Spleen (tissue), 11 donors: Measurements from ENCODE around the gene KIF7. TPM values are rescaled to one million over a fixed set of nuclear protein-coding genes. Genes with fewer than 3 reads are reported as not detected.

Experiments used
- DNase-seq: peaks from one replicate; pipeline ENCODE4 v3.0.0-alpha.2; 2020
- H3K27ac ChIP-seq, 8 donors: fragments of 200-600 bp; sonication (generic) in 7 of 8; 1 replicate in 4 of 8; 2 replicates in 4 of 8; pipeline versions ENCODE4 v1.5.0 to v1.8.0; 2016 to 2021; ENCODE audit warnings: inconsistent platforms in 4 of 8, mild to moderate bottlenecking in 4 of 8, moderate library complexity in 1 of 8
- H3K27me3 ChIP-seq, 7 donors: fragments of 200-600 bp; sonication (generic) in 6 of 7; replicated peaks in 1 of 7; 1 replicate in 4 of 7; 2 replicates in 3 of 7; pipeline versions ENCODE4 v1.5.0 to v1.8.0; 2016 to 2021; ENCODE audit warnings: inconsistent platforms in 3 of 7, mild to moderate bottlenecking in 1 of 7
- H3K36me3 ChIP-seq, 6 donors: fragments of 200-600 bp; sonication (generic) in 5 of 6; 1 replicate in 4 of 6; 2 replicates in 2 of 6; pipeline versions ENCODE4 v1.5.0 to v1.8.0; 2016 to 2021; ENCODE audit warnings: inconsistent platforms in 2 of 6
- H3K4me1 ChIP-seq, 6 donors: fragments of 200-600 bp; sonication (generic) in 5 of 6; 1 replicate in 3 of 6; 2 replicates in 3 of 6; pipeline versions ENCODE4 v1.5.0 to v1.8.0; 2016 to 2021; ENCODE audit warnings: inconsistent platforms in 3 of 6
- H3K4me3 ChIP-seq, 8 donors: fragments of 200-600 bp; sonication (generic) in 7 of 8; 1 replicate in 4 of 8; 2 replicates in 4 of 8; pipeline versions ENCODE4 v1.5.0 to v1.8.0; 2016 to 2021; ENCODE audit warnings: inconsistent platforms in 4 of 8, mild to moderate bottlenecking in 4 of 8, moderate library complexity in 2 of 8
- H3K9me3 ChIP-seq, 8 donors: fragments of 200-600 bp; sonication (generic) in 7 of 8; 1 replicate in 4 of 8; 2 replicates in 4 of 8; pipeline versions ENCODE4 v1.5.0 to v1.8.0; 2016 to 2021; ENCODE audit warnings: inconsistent platforms in 4 of 8
- CTCF ChIP-seq, 11 experiments: fragments of 200-600 bp in 7 of 11; fragments of 450-650 bp in 4 of 11; sonication (generic) in 4 of 11; IDR thresholded peaks in 8 of 11; conservative IDR thresholded peaks in 3 of 11; 1 replicate in 7 of 11; 2 replicates in 4 of 11; pipeline versions ENCODE4 v1.4.0 to v1.8.0; 2016 to 2021; ENCODE audit warnings: antibody characterized with exemption in 11 of 11, inconsistent platforms in 4 of 11, mild to moderate bottlenecking in 1 of 11
- POLR2A ChIP-seq, 3 donors: fragments of 450-650 bp; IDR thresholded peaks; one replicate each; pipeline ENCODE4 v1.5.1; 2017; ENCODE audit warnings: antibody characterized with exemption in 3 of 3, mild to moderate bottlenecking in 1 of 3
- POLR2AphosphoS5 ChIP-seq, 3 donors: sonication (generic); formaldehyde crosslinking; IDR thresholded peaks; one replicate each; pipeline ENCODE4 v1.5.1; 2017; ENCODE audit warnings: antibody characterized with exemption in 3 of 3
- WGBS, 5 donors: extraction: QIAGEN DNeasy Blood & Tissue Kit in 3 of 5; methylation state at CpG; one replicate each; pipeline versions ENCODE4 v1.1.5 to v1.1.7; 2013 to 2018; 5-methylcytosine and 5-hydroxymethylcytosine counted together
- intact Hi-C: fragments of 100-400 bp; cut with DNase I; formaldehyde crosslinking; loops from one replicate; pipeline ENCODE4 v1.15.0; 2023; ENCODE audit warnings: low total_unique reads
- polyA plus RNA-seq, 3 donors: library from polyadenylated mRNA; stranded (reverse); fragments of 200-250 nt; gene quantifications; one replicate each; pipeline ENCODE4 v1.2.1, GENCODE V29; 2013
- total RNA-seq, 7 donors: library from RNA; depleted of rRNA in 3 of 7; stranded (reverse); fragments of >200 nt in 3 of 7; fragmentation: NEBNext Ultra II Directional in 4 of 7; extraction: Animal tissue kit (Norgen Biotek cat#: 25700) in 4 of 7; gene quantifications; one replicate each; pipeline versions ENCODE4 v1.1.0 to v1.2.1, GENCODE V29; 2016 to 2021
- donor health status: healthy with polysubstance abuse.
- donor health status: DM: no; HTN: no; CAD: no; lungs with moderate emphysema.
- donor health status: DM: no; HTN: no; CAD: no.
- donor health status: Bipolar disorder and iron deficiency.
- donor health status: healthy.
- donor health status: DM: no; HTN: no; CAD: no.
- donor health status: DM: yes; HTN: yes; CAD: no.

Gene KIF7
- total and polyA plus RNA-seq, 10 donors: 1.1 to 3.9 (median 2.3) TPM

- Histone ChIP-seq H3K9me3 (peaks cover 0 to 44% (median 33%) of the 10 kb centered on the region in 8 donors), H3K27ac (no peak overlapping the region), H3K27me3 (no peaks in the 10 kb centered on the region), H3K36me3 (peaks cover 0 to 91% (median 0%) of the 10 kb centered on the region in 6 donors), H3K4me1 (no peaks in the 10 kb centered on the region), H3K4me3 (no peak overlapping the region)
- WGBS, 5 donors: 86 to 100% (median 93%) methylated on average over 1 of the region's 1 CpG
- DNase-seq: no peak
- TF ChIP-seq POLR2A (IDR thresholded peaks at IDR 0.05) (no peak), CTCF (IDR thresholded peaks at IDR 0.05 in 8 of 11, conservative IDR thresholded peaks at IDR 0.05 in 3 of 11) (no peak), POLR2AphosphoS5 (IDR thresholded peaks at IDR 0.05) (no peak)
- intact Hi-C loops: no loop called here
Observed at GRCh38 chr15:89614164-89614563, 41.1 kb downstream of the KIF7 start.

GRCh38 chr15:89613031-89613430 lies 42.2 kb downstream of the KIF7 start:
- intact Hi-C loops: no loop called here
- H3K27me3 ChIP-seq: no peaks in the 10 kb centered on the region
- WGBS, 5 donors: 92 to 100% (median 95%) methylated on average over 2 of the region's 2 CpGs
- DNase-seq: no peak
- H3K4me3 ChIP-seq: no peak overlapping the region
- H3K36me3 ChIP-seq: peaks cover 0 to 84% (median 0%) of the 10 kb centered on the region in 6 donors
- H3K9me3 ChIP-seq: peaks cover 0 to 44% (median 33%) of the 10 kb centered on the region in 8 donors
- H3K27ac ChIP-seq: no peak overlapping the region
- no peaks in the 10 kb centered on the region for H3K4me1 ChIP-seq
- TF ChIP-seq POLR2A (IDR thresholded peaks at IDR 0.05) (no peak), POLR2AphosphoS5 (IDR thresholded peaks at IDR 0.05) (no peak), CTCF (IDR thresholded peaks at IDR 0.05 in 8 of 11, conservative IDR thresholded peaks at IDR 0.05 in 3 of 11) (no peak)

- intact Hi-C loops: no loop called here
Observed at GRCh38 chr15:89611317-89611716, 44.0 kb downstream of the KIF7 start.

GRCh38 chr15:89599021-89599420 lies 56.2 kb downstream of the KIF7 start:
- WGBS, 5 donors: 95 to 99% (median 97%) methylated on average over 4 of the region's 4 CpGs
- Histone ChIP-seq H3K36me3 (peaks cover 0 to 86% (median 0%) of the 10 kb centered on the region in 6 donors), H3K27me3 (no peaks in the 10 kb centered on the region), H3K27ac (no peak overlapping the region), H3K4me1 (no peaks in the 10 kb centered on the region), H3K4me3 (no peak overlapping the region), H3K9me3 (no peaks in the 10 kb centered on the region)
- DNase-seq: no peak
- intact Hi-C loops: no loop called here
- no peak for TF ChIP-seq POLR2AphosphoS5 (IDR thresholded peaks at IDR 0.05)
- no peak for TF ChIP-seq POLR2A (IDR thresholded peaks at IDR 0.05)
- no peak for TF ChIP-seq CTCF (IDR thresholded peaks at IDR 0.05 in 8 of 11, conservative IDR thresholded peaks at IDR 0.05 in 3 of 11)

More at GRCh38 chr15:89611317-89611716, 44.0 kb downstream of the KIF7 start:
- H3K27ac ChIP-seq: no peak overlapping the region
- no peak for DNase-seq
- TF ChIP-seq CTCF (IDR thresholded peaks at IDR 0.05 in 8 of 11, conservative IDR thresholded peaks at IDR 0.05 in 3 of 11) (no peak), POLR2A (IDR thresholded peaks at IDR 0.05) (no peak), POLR2AphosphoS5 (IDR thresholded peaks at IDR 0.05) (no peak)
- H3K9me3 ChIP-seq: peaks cover 0 to 44% (median 33%) of the 10 kb centered on the region in 8 donors
- H3K27me3 ChIP-seq: no peaks in the 10 kb centered on the region
- H3K4me3 ChIP-seq: no peak overlapping the region
- peaks cover 0 to 67% (median 0%) of the 10 kb centered on the region in 6 donors for H3K36me3 ChIP-seq
- H3K4me1 ChIP-seq: no peaks in the 10 kb centered on the region
- WGBS, 5 donors: 95 to 98% (median 97%) methylated on average over 2 of the region's 2 CpGs
